HEK293 (cell line): ENCODE measurements around the gene PYGO2.

Source experiments
- EGR2 ChIP-seq: fragments of 450-650 bp; formaldehyde crosslinking; IDR thresholded peaks from 2 replicates; pipeline ENCODE4 v1.5.1; 2016; ENCODE audit warnings: low read depth, missing biosample characterization, missing genetic modification characterization
- FEZF1 ChIP-seq: fragments of 450-650 bp; formaldehyde crosslinking; IDR thresholded peaks from 2 replicates; pipeline ENCODE4 v1.5.1; 2016; ENCODE audit warnings: missing biosample characterization, missing genetic modification characterization
- GLIS1 ChIP-seq: fragments of 450-650 bp; formaldehyde crosslinking; IDR thresholded peaks from 2 replicates; pipeline ENCODE4 v1.5.1; 2016; ENCODE audit warnings: missing biosample characterization, missing genetic modification characterization
- GLIS2 ChIP-seq: fragments of 450-650 bp; formaldehyde crosslinking; IDR thresholded peaks from 2 replicates; pipeline ENCODE4 v1.5.1; 2016; ENCODE audit warnings: missing biosample characterization, missing genetic modification characterization
- KLF10 ChIP-seq: fragments of 450-650 bp; IDR thresholded peaks from 2 replicates; pipeline ENCODE4 v1.5.1; 2018; ENCODE audit warnings: missing biosample characterization, mild to moderate bottlenecking, missing genetic modification characterization
- PATZ1 ChIP-seq: fragments of 450-650 bp; formaldehyde crosslinking; IDR thresholded peaks from 2 replicates; pipeline ENCODE4 v1.5.1; 2016; ENCODE audit warnings: missing biosample characterization, missing genetic modification characterization
- SCRT1 ChIP-seq: fragments of 450-650 bp; formaldehyde crosslinking; IDR thresholded peaks from 2 replicates; pipeline ENCODE4 v1.5.1; 2016; ENCODE audit warnings: missing biosample characterization, missing genetic modification characterization, borderline replicate concordance
- SP7 ChIP-seq: fragments of 450-650 bp; formaldehyde crosslinking; IDR thresholded peaks from 2 replicates; pipeline ENCODE4 v1.5.1; 2016; ENCODE audit warnings: missing biosample characterization, missing genetic modification characterization
- ZBTB1 ChIP-seq: fragments of 450-650 bp; formaldehyde crosslinking; IDR thresholded peaks from 2 replicates; pipeline ENCODE4 v1.5.1; 2016; ENCODE audit warnings: missing biosample characterization, missing genetic modification characterization
- ZIC2 ChIP-seq: fragments of 450-650 bp; formaldehyde crosslinking; IDR thresholded peaks from 2 replicates; pipeline ENCODE4 v1.5.1; 2016; ENCODE audit warnings: missing biosample characterization, missing genetic modification characterization
- ZNF138 ChIP-seq: fragments of 450-650 bp; formaldehyde crosslinking; IDR thresholded peaks from 2 replicates; pipeline ENCODE4 v1.5.1; 2016; ENCODE audit warnings: missing biosample characterization, missing genetic modification characterization, borderline replicate concordance
- ZNF214 ChIP-seq: fragments of 450-650 bp; formaldehyde crosslinking; IDR thresholded peaks from 2 replicates; pipeline ENCODE4 v1.5.1; 2017; ENCODE audit warnings: missing biosample characterization, mild to moderate bottlenecking, missing genetic modification characterization, borderline replicate concordance
- ZNF324 ChIP-seq: fragments of 450-650 bp; formaldehyde crosslinking; IDR thresholded peaks from 2 replicates; pipeline ENCODE4 v1.5.1; 2016; ENCODE audit warnings: missing biosample characterization, missing genetic modification characterization
- ZNF341 ChIP-seq: fragments of 450-650 bp; formaldehyde crosslinking; IDR thresholded peaks from 2 replicates; pipeline ENCODE4; 2016; ENCODE audit warnings: low read depth, missing biosample characterization, missing genetic modification characterization
- ZNF391 ChIP-seq: fragments of 450-650 bp; formaldehyde crosslinking; IDR thresholded peaks from 2 replicates; pipeline ENCODE4 v1.5.1; 2016; ENCODE audit warnings: low read depth, missing biosample characterization, missing genetic modification characterization, borderline replicate concordance
- ZNF518A ChIP-seq: fragments of 450-650 bp; formaldehyde crosslinking; conservative IDR thresholded peaks from 2 replicates; pipeline ENCODE4 v1.5.1; 2016; ENCODE audit warnings: low read depth, missing biosample characterization, missing genetic modification characterization
- ZNF623 ChIP-seq: fragments of 450-650 bp; formaldehyde crosslinking; IDR thresholded peaks from 2 replicates; pipeline ENCODE4 v1.5.1; 2016; ENCODE audit warnings: missing biosample characterization, missing genetic modification characterization
- ZNF626 ChIP-seq: fragments of 450-650 bp; sonication (Bioruptor Pico); formaldehyde crosslinking; IDR thresholded peaks from 2 replicates; pipeline ENCODE4 v1.5.1; 2018; ENCODE audit warnings: missing biosample characterization, missing genetic modification characterization, inconsistent platforms
- ZNF76 ChIP-seq: fragments of 450-650 bp; formaldehyde crosslinking; IDR thresholded peaks from 2 replicates; pipeline ENCODE4; 2016; ENCODE audit warnings: low read depth, missing biosample characterization, missing genetic modification characterization, borderline replicate concordance
- ZSCAN18 ChIP-seq: fragments of 450-650 bp; formaldehyde crosslinking; IDR thresholded peaks from 2 replicates; pipeline ENCODE4 v1.5.1; 2016; ENCODE audit warnings: missing biosample characterization, missing genetic modification characterization
- TF ChIP-seq, protein P1 (sequence below): fragments of 450-650 bp; formaldehyde crosslinking; IDR thresholded peaks from 2 replicates; pipeline ENCODE4 v1.5.1; 2017; ENCODE audit warnings: missing biosample characterization, mild to moderate bottlenecking, missing genetic modification characterization, moderate library complexity
- TF ChIP-seq, protein P2 (sequence below): fragments of 450-650 bp; formaldehyde crosslinking; IDR thresholded peaks from 2 replicates; pipeline ENCODE4 v1.5.1; 2016; ENCODE audit warnings: missing biosample characterization, missing genetic modification characterization, low read depth

The PYGO2 gene

DNA sequence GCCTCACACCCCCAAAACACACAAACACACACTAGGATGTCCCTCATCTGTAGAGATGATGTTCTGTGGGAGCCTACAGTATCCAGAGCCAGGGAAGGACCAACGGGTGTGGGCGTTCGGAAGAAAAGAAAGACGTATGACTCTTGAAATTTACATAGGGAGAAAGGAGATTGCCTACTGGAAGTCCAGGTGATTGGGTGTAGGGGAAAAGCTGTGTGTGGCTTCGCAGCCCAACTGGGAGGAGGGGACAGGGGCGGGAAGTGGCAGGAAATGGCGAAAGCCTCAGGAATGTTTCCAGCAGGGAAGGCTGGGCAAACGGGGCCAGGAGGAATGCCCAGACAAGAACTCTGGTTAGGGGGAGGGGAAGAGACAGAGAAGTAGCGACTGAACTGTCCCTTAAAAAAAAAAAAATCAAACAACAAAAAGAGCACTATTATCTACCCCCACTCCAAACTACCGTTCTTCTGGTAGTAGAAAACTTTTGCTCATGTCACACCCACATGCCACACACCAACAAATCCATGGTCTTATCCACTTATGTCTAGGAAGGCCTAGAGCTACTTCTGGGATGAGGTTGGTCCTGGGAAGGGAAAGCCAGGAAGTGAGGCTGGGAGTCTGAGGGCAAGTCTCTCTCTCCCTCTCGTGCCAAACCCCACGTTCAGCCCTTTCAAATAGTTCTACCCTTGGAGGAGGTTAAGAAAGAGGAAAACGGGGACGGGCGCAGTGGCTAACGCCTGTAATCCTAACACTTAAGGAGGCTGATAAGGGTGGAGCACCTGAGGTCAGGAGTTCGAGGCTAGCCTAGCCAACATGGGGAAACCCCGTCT, 11.1 kb upstream of the PYGO2 start (continued):
- no peak for TF ChIP-seq ZSCAN18 (tag by site-specific recombination)
- peak; percentile 45; the same call in 1 of the 2 replicates for TF ChIP-seq ZNF324 (tag by site-specific recombination)
- peak; percentile 58; the same call in 1 of the 2 replicates for TF ChIP-seq KLF10 (tag by site-specific recombination)
- TF ChIP-seq GLIS1 (tag by site-specific recombination), result peak; percentile 77
- no peak for TF ChIP-seq ZNF138 (tag by site-specific recombination)
- TF ChIP-seq PATZ1 (tag by site-specific recombination), result peak; percentile 86
- peak; percentile 53; the same call in 1 of the 2 replicates for TF ChIP-seq ZNF391 (tag by site-specific recombination)
- no peak for TF ChIP-seq SCRT1 (tag by site-specific recombination)
- TF ChIP-seq ZNF518A, result peak; percentile 35; the same call in 1 of the 2 replicates
- TF ChIP-seq ZNF341 (tag by site-specific recombination), result peak; percentile 43; the same call in 1 of the 2 replicates
- 0 out of 2 replicates have a peak, but pooled peaks have one; percentile 13 for TF ChIP-seq ZNF623
- TF ChIP-seq ZIC2 (tag by site-specific recombination), result peak; percentile 73
- TF ChIP-seq, protein P1, sequence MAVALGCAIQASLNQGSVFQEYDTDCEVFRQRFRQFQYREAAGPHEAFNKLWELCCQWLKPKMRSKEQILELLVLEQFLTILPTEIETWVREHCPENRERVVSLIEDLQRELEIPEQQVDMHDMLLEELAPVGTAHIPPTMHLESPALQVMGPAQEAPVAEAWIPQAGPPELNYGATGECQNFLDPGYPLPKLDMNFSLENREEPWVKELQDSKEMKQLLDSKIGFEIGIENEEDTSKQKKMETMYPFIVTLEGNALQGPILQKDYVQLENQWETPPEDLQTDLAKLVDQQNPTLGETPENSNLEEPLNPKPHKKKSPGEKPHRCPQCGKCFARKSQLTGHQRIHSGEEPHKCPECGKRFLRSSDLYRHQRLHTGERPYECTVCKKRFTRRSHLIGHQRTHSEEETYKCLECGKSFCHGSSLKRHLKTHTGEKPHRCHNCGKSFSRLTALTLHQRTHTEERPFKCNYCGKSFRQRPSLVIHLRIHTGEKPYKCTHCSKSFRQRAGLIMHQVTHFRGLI, result peak; percentile 95
- no peak for TF ChIP-seq ZNF214
- TF ChIP-seq SP7 (tag by site-specific recombination), result peak; percentile 76
- TF ChIP-seq ZNF626 (tag by site-specific recombination), result no peak
- TF ChIP-seq, protein P2, sequence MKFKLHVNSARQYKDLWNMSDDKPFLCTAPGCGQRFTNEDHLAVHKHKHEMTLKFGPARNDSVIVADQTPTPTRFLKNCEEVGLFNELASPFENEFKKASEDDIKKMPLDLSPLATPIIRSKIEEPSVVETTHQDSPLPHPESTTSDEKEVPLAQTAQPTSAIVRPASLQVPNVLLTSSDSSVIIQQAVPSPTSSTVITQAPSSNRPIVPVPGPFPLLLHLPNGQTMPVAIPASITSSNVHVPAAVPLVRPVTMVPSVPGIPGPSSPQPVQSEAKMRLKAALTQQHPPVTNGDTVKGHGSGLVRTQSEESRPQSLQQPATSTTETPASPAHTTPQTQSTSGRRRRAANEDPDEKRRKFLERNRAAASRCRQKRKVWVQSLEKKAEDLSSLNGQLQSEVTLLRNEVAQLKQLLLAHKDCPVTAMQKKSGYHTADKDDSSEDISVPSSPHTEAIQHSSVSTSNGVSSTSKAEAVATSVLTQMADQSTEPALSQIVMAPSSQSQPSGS (tag by site-specific recombination), result no peak
- no peak for TF ChIP-seq ZBTB1 (tag by site-specific recombination)
- TF ChIP-seq FEZF1 (tag by site-specific recombination), result peak; percentile 98
- TF ChIP-seq GLIS2 (tag by site-specific recombination), result peak; percentile 51; the same call in 1 of the 2 replicates
- peak; percentile 82 for TF ChIP-seq ZNF76 (tag by site-specific recombination)
- peak; percentile 36; the same call in 1 of the 2 replicates for TF ChIP-seq EGR2 (tag by site-specific recombination)
